AG04450 (cell line): ENCODE results near the gene ABCG1. TPM values are rescaled to one million over a fixed set of nuclear protein-coding genes. Genes with fewer than 3 reads are reported as not detected.

ENCODE experiments used
- CTCF ChIA-PET: fragments of 300-600, 350-600 bp; formaldehyde crosslinking; extraction: SDS; loops from one replicate; lab custom pipeline; 2022; ENCODE audit warnings: antibody characterized with exemption, inconsistent platforms; lab: Charles Lee
- POLR2A ChIA-PET: fragments of 350-600 bp; formaldehyde crosslinking; extraction: SDS; loops from one replicate; lab custom pipeline; 2021; ENCODE audit warnings: antibody characterized with exemption, inconsistent platforms; lab: Yijun Ruan, JAX
- DNase-seq: peaks from one replicate; pipeline ENCODE4 v3.0.0-alpha.2; 2011; ENCODE audit warnings: low read depth, low spot score
- H3K27ac ChIP-seq: one replicate; pipeline ENCODE4 v1.5.1; 2012; ENCODE audit warnings: low read depth, low read length, control low read depth
- H3K27me3 ChIP-seq: one replicate; pipeline ENCODE4 v1.6.0; 2012; ENCODE audit warnings: low read length; ENCODE audit not compliant: control insufficient read depth, insufficient read depth
- H3K4me3 ChIP-seq: 2 replicates; pipeline ENCODE4 v1.5.1; 2011; ENCODE audit warnings: mild to moderate bottlenecking, low read depth, low read length, control low read depth
- H3K9me3 ChIP-seq: 2 replicates; pipeline ENCODE4 v1.5.1; 2012; ENCODE audit warnings: low read length; ENCODE audit not compliant: control insufficient read depth, insufficient read depth
- CTCF ChIP-seq: IDR thresholded peaks from 2 replicates; pipeline ENCODE4 v1.5.1; 2011; ENCODE audit warnings: low read depth, low read length, control low read depth, inconsistent platforms
- polyA plus RNA-seq: library from polyadenylated mRNA; depleted of rRNA; stranded (reverse); fragments of >200 nt; gene quantifications from 2 replicates; pipeline ENCODE4 v1.2.3, GENCODE V29; 2011

ABCG1 gene
- polyA plus RNA-seq, 1 experiment = 0.71 TPM

GRCh38 chr21:42312626-42313104 lies 93.7 kb downstream of the ABCG1 start:
- Histone ChIP-seq H3K27me3 (peaks cover 17% of the 10 kb centered on the region), H3K4me3 (no peak overlapping the region), H3K9me3 (no peaks in the 10 kb centered on the region; the same call in 1 of the 2 replicates), H3K27ac (no peak overlapping the region)
- POLR2A ChIA-PET = no interaction called here
- DNase-seq = no peak
- TF ChIP-seq CTCF = no peak
- CTCF ChIA-PET = no interaction called here

- CTCF ChIA-PET = no interaction called here
- POLR2A ChIA-PET = no interaction called here
- no peak overlapping the region for H3K27ac ChIP-seq
- no peak for TF ChIP-seq CTCF
- no peak for DNase-seq
- no peak overlapping the region for H3K4me3 ChIP-seq
- no peaks in the 10 kb centered on the region; the same call in 1 of the 2 replicates for H3K9me3 ChIP-seq
- peaks cover 17% of the 10 kb centered on the region for H3K27me3 ChIP-seq
These were observed 94.6 kb downstream of the ABCG1 start for GRCh38 chr21:42313501-42313969.

- DNase-seq = no peak
- ChIA-PET POLR2A (interaction anchor here (0.6 kb wide), 1 partner anchor 61 kb away, joined by 10 read pairs; no protein-coding TSS in a partner anchor), CTCF (no interaction called here)
These were observed 95.8 kb downstream of the ABCG1 start for GRCh38 chr21:42314616-42315295.

GRCh38 chr21:42315296-42315891 lies 96.5 kb downstream of the ABCG1 start, which contains the start of gene TFF3:
TFF3 (minus strand) TSS chr21:42315409; CDS start chr21:42315374, 35 bp downstream.
- Histone ChIP-seq H3K9me3 (no peaks in the 10 kb centered on the region; the same call in 1 of the 2 replicates), H3K4me3 (no peak within 1 kb of the TSS), H3K27ac (no peak within 1 kb of the TSS), H3K27me3 (peaks cover 14% of the 10 kb centered on the region)
- no peak for TF ChIP-seq CTCF
- ChIA-PET POLR2A (no interaction called here), CTCF (no interaction called here)
- DNase-seq = no peak

More at GRCh38 chr21:42314616-42315295, 95.8 kb downstream of the ABCG1 start:
- no peak for TF ChIP-seq CTCF
- H3K27ac ChIP-seq = no peak overlapping the region
- peaks cover 14% of the 10 kb centered on the region for H3K27me3 ChIP-seq
- no peak overlapping the region for H3K4me3 ChIP-seq
- no peaks in the 10 kb centered on the region; the same call in 1 of the 2 replicates for H3K9me3 ChIP-seq

- POLR2A ChIA-PET = no interaction called here
These were observed 98.0 kb downstream of the ABCG1 start for GRCh38 chr21:42316891-42317290.

More at GRCh38 chr21:42316891-42317290, 98.0 kb downstream of the ABCG1 start:
- no peak for DNase-seq
- CTCF ChIA-PET = no interaction called here
- no peak overlapping the region for H3K27ac ChIP-seq
- no peaks in the 10 kb centered on the region; the same call in 1 of the 2 replicates for H3K9me3 ChIP-seq
- no peak overlapping the region for H3K4me3 ChIP-seq
- no peak for TF ChIP-seq CTCF
- H3K27me3 ChIP-seq = peaks cover 7% of the 10 kb centered on the region
